Duodenal mucosa (tissue), 2 donors: Measurements from ENCODE around the gene COMMD10.

Experiments used
- H3K27ac ChIP-seq: one replicate; pipeline ENCODE4 v1.7.0; 2013; ENCODE audit warnings: low read depth, low read length
- H3K27me3 ChIP-seq, 2 donors: one replicate each; pipeline ENCODE4 v1.7.0; 2013; ENCODE audit warnings: low read length in 2 of 2, control low read depth in 1 of 2; ENCODE audit not compliant: insufficient read depth in 2 of 2, control insufficient read depth in 1 of 2
- H3K36me3 ChIP-seq, 2 donors: one replicate each; pipeline ENCODE4 v1.7.0; 2013; ENCODE audit warnings: low read length in 2 of 2, control low read depth in 1 of 2; ENCODE audit not compliant: insufficient read depth in 2 of 2, control insufficient read depth in 1 of 2
- H3K4me1 ChIP-seq, 2 donors: one replicate each; pipeline ENCODE4 v1.7.0; 2013; ENCODE audit warnings: low read length in 2 of 2, control low read depth in 1 of 2; ENCODE audit not compliant: insufficient read depth in 2 of 2, control insufficient read depth in 1 of 2
- H3K4me3 ChIP-seq, 2 donors: one replicate each; pipeline ENCODE4 v1.7.0; 2013; ENCODE audit warnings: low read length in 2 of 2, low read depth in 1 of 2
- H3K9ac ChIP-seq, 2 donors: one replicate each; pipeline ENCODE4 v1.7.0; 2013; ENCODE audit warnings: low read length in 2 of 2, low read depth in 1 of 2
- H3K9me3 ChIP-seq, 2 donors: one replicate each; pipeline ENCODE4 v1.7.0; 2013; ENCODE audit warnings: low read length in 2 of 2, control low read depth in 1 of 2; ENCODE audit not compliant: control insufficient read depth in 1 of 2

COMMD10 gene

GRCh38 chr5:116137544-116138378, 52.9 kb downstream of the COMMD10 start:
- H3K36me3 ChIP-seq: no peaks in the 10 kb centered on the region
- no peaks in the 10 kb centered on the region for H3K9me3 ChIP-seq
- no peaks in the 10 kb centered on the region for H3K27me3 ChIP-seq
- H3K27ac ChIP-seq: no peak overlapping the region
- no peaks in the 10 kb centered on the region for H3K4me1 ChIP-seq
- H3K4me3 ChIP-seq: no peak overlapping the region
- no peak overlapping the region for H3K9ac ChIP-seq

- Histone ChIP-seq H3K27me3 (no peaks in the 10 kb centered on the region), H3K9me3 (no peaks in the 10 kb centered on the region), H3K4me1 (no peaks in the 10 kb centered on the region), H3K4me3 (no peak overlapping the region), H3K36me3 (no peaks in the 10 kb centered on the region), H3K9ac (no peak overlapping the region), H3K27ac (no peak overlapping the region)
These were observed 57.7 kb downstream of the COMMD10 start for GRCh38 chr5:116142495-116142894.

- H3K27ac ChIP-seq: no peak overlapping the region
- H3K27me3 ChIP-seq: no peaks in the 10 kb centered on the region
- no peaks in the 10 kb centered on the region for H3K4me1 ChIP-seq
- H3K9me3 ChIP-seq: no peaks in the 10 kb centered on the region
- H3K36me3 ChIP-seq: no peaks in the 10 kb centered on the region
- H3K4me3 ChIP-seq: no peak overlapping the region
- no peak overlapping the region for H3K9ac ChIP-seq
These were observed 59.3 kb downstream of the COMMD10 start for GRCh38 chr5:116144103-116144502.

- Histone ChIP-seq H3K9ac (no peak overlapping the region), H3K36me3 (no peaks in the 10 kb centered on the region), H3K4me1 (no peaks in the 10 kb centered on the region), H3K9me3 (no peaks in the 10 kb centered on the region), H3K27ac (no peak overlapping the region), H3K27me3 (no peaks in the 10 kb centered on the region), H3K4me3 (no peak overlapping the region)
These were observed 60.2 kb downstream of the COMMD10 start for GRCh38 chr5:116144991-116145390.

GRCh38 chr5:116145416-116145815, 60.6 kb downstream of the COMMD10 start:
- Histone ChIP-seq H3K4me1 (no peaks in the 10 kb centered on the region), H3K4me3 (no peak overlapping the region), H3K9me3 (no peaks in the 10 kb centered on the region), H3K27ac (no peak overlapping the region), H3K36me3 (no peaks in the 10 kb centered on the region), H3K9ac (no peak overlapping the region), H3K27me3 (no peaks in the 10 kb centered on the region)

GRCh38 chr5:116152169-116152568, 67.3 kb downstream of the COMMD10 start:
- no peak overlapping the region for H3K4me3 ChIP-seq
- no peaks in the 10 kb centered on the region for H3K27me3 ChIP-seq
- H3K9me3 ChIP-seq: no peaks in the 10 kb centered on the region
- H3K36me3 ChIP-seq: no peaks in the 10 kb centered on the region
- H3K9ac ChIP-seq: no peak overlapping the region
- H3K27ac ChIP-seq: no peak overlapping the region
- H3K4me1 ChIP-seq: no peaks in the 10 kb centered on the region

GRCh38 chr5:116153687-116154174, 68.9 kb downstream of the COMMD10 start:
- H3K4me3 ChIP-seq: no peak overlapping the region
- no peaks in the 10 kb centered on the region for H3K9me3 ChIP-seq
- no peak overlapping the region for H3K27ac ChIP-seq
- no peaks in the 10 kb centered on the region for H3K27me3 ChIP-seq
- no peak overlapping the region for H3K9ac ChIP-seq
- H3K36me3 ChIP-seq: no peaks in the 10 kb centered on the region
- no peaks in the 10 kb centered on the region for H3K4me1 ChIP-seq

GRCh38 chr5:116154252-116154651, 69.4 kb downstream of the COMMD10 start:
- Histone ChIP-seq H3K27ac (no peak overlapping the region), H3K9me3 (no peaks in the 10 kb centered on the region), H3K4me1 (no peaks in the 10 kb centered on the region), H3K27me3 (no peaks in the 10 kb centered on the region), H3K4me3 (no peak overlapping the region), H3K36me3 (no peaks in the 10 kb centered on the region), H3K9ac (no peak overlapping the region)

- Histone ChIP-seq H3K4me3 (no peak overlapping the region), H3K9ac (no peak overlapping the region), H3K27ac (no peak overlapping the region), H3K4me1 (no peaks in the 10 kb centered on the region), H3K9me3 (no peaks in the 10 kb centered on the region), H3K27me3 (no peaks in the 10 kb centered on the region), H3K36me3 (no peaks in the 10 kb centered on the region)
These were observed 70.1 kb downstream of the COMMD10 start for GRCh38 chr5:116154931-116155330.

GRCh38 chr5:116157902-116158301, 73.1 kb downstream of the COMMD10 start:
- Histone ChIP-seq H3K36me3 (no peaks in the 10 kb centered on the region), H3K4me3 (no peak overlapping the region), H3K9me3 (no peaks in the 10 kb centered on the region), H3K9ac (no peak overlapping the region), H3K27ac (no peak overlapping the region), H3K4me1 (no peaks in the 10 kb centered on the region), H3K27me3 (no peaks in the 10 kb centered on the region)
